Kidney glomerular epithelial cell (primary cell): ENCODE measurements around the gene PTPRN2.
"Not testable (repeated sequence)": the region's sequence is repeated elsewhere in the genome, so short reads cannot be mapped to it uniquely, and the experiment has no call there.

Source experiments
- DNase-seq: peaks from one replicate; lab custom pipeline; 2025; lab: John Stamatoyannopoulos, UW

The PTPRN2 gene

DNA sequence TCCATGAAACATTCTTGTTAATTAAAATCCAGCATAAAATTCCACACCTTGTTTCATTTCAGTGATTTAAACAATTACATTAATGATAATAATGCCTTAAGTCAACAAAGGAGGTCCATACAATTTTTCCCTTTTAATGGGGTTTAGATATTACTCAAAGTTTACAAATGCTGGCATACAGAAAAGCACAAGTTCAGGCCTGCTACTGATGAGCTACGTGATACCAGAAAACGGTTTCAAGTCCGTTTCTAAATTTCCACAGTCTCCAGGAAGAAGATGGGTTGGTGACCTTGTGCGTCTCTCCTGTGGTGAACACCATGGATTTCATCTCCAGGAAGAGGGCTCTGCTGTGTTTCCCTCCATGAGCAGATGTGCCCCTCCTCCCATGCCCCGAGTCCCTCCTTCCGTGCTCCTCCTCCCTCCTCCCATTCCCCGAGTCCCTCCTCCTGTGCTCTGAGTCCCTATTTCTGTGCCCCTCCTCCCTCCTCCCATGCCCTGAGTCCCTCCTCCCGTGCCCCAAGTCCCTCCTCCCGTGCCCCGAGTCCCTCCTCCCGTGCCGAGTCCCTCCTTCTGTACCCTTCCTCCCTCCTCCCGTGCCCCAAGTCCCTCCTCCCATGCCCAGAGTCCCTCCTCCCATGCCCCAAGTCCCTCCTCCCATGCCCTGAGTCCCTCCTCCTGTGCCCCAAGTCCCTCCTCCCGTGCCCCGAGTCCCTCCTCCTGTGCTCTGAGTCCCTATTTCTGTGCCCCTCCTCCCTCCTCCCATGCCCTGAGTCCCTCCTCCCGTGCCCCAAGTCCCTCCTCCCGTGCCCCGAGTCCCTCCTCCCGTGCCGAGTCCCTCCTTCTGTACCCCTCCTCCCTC lies 201.9 kb downstream of the PTPRN2 start:
- not testable (repeated sequence) for DNase-seq

DNA sequence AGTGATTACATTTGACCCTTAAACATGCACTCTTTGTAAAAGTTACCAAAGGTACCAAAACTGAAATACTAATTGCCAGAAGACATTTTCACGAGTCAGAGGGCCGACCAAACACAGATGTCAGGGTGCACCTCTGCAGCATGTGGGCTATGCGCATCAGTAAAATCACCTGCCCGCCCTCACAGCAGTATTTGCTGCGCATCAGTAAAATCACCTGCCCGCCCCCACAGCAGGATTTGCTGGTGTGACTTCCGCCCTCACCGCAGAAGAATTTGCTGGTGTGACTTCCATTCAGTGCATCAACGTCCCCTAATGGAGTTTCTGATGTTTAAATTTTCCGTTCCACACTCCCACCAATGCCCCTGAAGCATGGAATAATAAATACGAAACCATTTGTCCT lies 202.9 kb downstream of the PTPRN2 start:
- DNase-seq, result no peak

DNA sequence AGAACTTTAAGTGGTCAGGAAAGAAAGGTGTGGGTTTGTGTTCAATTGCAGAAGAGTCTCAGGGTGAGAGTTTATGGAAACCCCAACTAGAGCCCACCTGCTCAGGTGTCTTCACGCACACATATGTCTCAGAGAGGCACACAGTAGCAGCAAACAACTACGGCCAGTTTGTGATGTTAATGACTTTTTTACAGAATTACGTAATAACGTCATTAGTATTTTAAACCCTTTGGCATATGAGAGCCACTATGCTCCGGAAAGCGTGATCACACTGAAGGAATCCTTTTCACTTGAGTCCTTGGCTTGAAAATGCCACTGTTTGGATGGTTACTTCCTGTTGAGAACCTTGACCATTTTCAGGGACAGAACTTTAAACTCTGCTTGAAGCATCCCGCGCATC lies 204.0 kb downstream of the PTPRN2 start:
- DNase-seq, result no peak

DNA sequence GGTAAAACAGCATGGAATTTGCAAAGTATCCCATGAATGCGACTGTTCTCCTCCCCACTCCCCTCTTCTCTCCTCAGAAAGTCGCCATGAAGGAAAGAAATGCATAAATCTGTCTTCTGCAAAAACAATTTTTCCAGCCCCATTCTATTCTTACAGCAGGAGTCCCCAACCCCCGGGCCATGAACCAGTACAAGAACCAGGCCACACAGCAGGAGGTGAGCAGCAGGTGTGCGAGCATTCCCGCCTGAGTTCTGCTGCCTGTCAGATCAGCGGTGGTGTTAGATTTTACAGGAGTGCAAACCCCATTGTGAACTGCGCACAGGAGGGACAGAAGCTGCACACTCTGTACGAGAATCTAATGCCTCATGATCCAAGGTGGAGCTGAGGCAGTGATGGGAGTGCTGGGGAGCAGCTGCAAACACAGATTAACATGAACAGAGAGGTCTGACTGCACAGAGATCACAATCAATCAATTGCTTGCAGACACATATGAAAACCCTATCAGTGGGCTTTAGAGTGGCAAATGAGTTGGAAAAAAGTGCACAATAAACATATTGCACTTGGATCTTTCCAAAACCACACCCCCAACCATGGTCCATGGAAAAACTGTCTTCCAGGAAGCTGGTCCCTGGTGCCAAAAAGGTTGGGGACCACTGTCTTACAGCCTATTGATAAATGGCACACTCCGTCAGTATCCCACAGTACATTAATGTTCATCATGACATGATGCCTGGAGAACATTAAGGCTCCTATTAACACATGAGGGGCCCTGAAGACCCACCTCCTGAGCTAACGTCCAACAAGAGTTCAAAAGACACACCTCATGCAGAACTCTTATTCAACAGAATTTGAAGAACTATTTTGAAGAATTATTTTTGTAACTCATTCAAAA lies 205.0 kb downstream of the PTPRN2 start:
- no peak for DNase-seq

DNA sequence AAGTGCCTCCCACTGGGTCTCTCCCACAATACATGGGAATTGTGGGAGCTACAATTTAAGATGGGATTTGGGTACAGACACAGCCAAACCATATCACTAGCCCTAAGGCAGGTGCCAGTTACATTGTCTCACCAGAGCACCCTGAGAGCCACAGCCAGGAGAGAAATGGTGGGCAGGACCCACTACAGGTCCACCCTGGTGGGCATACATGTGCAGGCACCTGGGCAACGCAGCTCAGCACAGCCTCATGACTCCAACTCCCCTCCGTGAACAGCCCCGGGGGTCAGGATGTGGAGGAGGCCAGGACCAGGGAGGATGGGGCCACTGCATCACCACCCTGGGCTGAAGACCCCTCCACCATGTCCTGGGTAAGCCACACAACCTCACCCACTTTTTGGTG lies 205.7 kb downstream of the PTPRN2 start:
- DNase-seq, result no peak

DNA sequence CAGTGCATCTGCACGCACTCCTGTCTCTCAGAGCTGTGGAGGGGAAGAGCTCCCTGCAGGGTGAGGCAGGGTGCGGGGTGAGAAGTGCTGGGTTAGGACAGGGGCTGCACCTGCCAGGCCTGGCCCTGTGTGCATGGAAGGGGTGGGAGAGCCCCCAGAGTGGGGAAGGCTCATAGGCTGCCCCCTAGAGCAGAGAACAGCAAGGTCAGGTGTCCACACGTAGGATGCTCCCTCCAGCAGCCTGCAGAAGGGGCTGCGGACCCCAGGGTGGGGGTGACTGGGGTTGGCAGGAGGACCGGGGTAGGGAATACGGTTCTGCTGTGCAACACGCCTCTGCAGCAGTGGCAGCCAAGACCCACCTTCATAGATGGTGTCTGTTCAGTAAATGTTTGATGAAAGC lies 208.6 kb downstream of the PTPRN2 start:
- no peak for DNase-seq

DNA sequence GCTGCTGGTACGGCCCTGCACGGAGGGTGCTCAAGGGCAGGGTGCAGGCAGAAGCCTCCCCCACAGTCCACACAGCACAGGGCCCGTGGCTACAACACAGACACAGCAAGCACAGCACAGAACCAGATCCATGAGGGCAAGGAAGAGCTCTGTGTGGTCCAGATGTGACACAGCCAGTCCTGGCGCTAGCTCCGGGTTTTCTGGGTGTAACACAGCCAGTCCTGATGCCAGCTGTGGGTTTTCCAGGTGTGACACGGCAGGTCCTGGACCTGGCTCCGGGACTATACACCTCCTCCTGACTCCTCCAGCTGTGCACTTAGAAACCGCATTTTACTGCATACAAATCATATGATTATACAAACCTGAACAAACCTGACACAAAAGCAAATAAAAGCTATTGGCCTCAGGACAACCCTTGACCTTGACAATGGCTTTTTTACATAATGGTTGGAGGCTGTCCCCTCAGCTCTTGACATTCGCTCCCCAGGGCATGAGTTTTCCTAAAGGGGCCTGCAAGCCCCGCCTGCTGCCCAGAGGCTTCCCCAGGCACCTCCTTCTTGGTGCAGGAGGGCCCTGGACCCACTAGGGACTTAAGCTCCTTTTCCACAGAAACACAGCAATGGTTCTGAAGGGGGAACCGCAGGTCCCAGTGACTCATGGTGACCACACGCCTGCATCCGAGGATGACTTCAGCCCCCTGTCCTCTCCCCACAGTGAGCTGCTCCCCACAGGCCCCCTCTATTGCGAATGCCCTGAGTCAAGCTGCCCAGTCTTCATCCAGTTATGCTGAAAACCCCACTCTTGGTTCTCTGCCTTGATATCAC lies 209.6 kb downstream of the PTPRN2 start:
- no peak for DNase-seq

DNA sequence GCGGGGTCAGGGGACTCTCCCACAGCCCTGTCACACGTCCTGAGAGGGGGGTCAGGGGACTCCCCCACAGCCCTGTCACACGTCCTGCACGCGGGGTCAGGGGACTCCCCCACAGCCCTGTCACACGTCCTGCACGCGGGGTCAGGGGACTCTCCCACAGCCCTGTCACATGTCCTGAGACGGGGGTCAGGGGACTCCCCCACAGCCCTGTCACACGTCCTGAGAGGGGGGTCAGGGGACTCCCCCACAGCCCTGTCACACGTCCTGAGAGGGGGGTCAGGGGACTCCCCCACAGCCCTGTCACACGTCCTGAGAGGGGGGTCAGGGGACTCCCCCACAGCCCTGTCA lies 210.8 kb downstream of the PTPRN2 start:
- not testable (repeated sequence) for DNase-seq

DNA sequence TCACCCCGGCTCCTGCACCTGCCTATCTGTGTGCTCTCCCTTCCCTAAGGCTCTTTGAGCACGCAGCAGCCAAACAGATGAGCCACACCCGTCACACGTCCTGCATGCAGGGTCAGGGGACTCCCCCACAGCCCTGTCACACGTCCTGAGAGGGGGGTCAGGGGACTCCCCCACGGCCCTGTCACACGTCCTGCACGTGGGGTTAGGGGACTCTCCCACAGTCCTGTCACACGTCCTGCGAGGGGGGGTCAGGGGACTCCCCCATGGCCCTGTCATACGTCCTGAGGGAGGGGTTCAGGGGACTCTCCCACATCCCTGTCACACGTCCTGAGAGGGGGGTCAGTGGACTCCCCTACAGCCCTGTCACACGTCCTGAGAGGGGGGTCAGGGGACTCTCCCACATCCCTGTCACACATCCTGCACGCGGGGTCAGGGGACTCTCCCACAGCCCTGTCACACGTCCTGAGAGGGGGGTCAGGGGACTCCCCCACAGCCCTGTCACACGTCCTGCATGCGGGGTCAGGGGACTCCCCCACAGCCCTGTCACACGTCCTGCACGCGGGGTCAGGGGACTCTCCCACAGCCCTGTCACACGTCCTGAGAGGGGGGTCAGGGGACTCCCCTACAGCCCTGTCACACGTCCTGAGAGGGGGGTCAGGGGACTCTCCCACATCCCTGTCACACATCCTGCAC lies 211.3 kb downstream of the PTPRN2 start:
- DNase-seq, result not testable (repeated sequence)

DNA sequence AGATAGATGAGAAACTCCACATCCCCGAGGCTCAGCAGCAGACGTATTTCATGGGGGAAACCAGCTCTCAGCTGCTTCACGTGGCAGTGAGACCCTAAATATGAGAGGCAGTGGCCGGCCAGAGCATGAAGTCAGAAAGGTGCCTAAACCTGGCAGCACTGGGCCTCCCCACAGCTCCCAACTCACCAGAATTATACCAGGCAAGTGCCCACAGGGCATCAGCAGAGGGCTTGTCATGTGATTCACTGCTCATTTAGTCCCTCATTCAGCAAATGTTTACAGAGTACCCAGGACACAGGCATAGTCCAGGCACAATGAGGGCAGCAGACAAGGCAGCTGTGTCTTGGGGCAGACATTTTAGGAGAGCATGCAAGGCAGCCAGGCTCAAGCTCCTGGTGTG lies 212.6 kb downstream of the PTPRN2 start:
- DNase-seq, result no peak

DNA sequence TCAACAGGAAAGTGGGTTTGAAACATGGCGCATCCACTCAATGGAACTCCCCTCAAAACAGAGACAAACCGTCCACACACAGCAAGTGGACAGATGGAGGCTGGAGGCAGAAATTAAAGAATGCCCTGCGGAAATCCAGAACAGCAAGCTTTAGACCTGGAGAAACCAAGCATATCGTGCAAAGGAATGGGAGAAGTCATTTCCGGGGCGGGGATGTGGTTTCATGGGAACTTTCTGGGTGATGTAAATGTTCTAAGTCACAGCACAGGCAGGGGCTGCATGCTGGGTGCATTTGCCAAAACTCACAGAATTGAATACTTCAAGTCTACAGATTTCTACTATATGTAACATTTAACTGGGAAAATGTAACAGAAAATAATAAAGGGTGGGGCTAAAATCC lies 213.0 kb downstream of the PTPRN2 start:
- no peak for DNase-seq

DNA sequence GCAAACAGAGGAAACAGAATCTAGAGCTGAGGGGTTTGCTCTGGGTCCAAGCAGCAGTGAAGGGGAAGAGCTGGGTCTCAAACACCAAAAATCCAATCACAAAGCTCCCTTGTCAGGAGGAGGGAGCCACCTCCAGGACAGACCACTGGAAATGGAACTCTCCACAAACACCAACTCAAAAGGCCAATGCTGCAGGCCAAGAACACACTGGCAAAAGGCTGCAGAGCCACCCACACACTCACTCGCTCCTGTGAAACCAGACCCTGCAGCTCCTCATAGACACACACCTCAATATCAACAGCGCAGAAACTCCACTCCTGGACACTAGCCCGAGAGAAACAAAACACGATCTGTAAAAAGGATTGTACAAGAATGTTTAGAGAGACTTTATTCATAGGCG lies 213.5 kb downstream of the PTPRN2 start:
- DNase-seq, result no peak

DNA sequence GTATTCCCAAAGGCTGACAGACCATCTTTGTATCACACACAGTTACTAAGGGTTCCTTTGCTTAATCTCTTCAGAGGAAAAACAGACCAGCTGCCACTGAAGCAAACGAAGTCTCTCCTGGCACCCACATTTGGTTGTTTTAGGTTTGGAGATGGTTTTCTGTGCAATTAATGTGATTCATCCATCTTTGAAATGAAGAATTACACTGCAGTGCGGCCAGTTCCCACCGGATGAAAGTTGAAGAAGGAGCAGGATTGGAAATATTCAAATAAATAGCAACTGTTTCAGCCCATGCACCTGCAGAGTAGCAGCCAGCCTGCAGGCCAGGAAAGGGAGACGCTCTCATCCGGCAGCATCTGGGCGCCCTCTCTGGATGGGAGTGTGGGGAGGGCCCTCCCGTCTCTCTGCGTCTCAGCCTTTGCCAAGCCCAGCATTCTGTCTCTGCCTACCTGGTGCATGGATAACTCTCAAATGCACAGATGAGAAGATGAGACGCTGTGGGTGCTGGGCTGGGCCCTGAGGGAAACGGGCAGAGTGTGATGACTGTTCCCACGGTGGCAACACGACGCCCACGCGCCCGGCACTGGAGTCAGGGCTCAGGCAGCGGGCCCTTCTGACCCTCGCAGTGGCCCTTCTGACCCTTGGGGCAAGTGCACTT lies 214.0 kb downstream of the PTPRN2 start:
- DNase-seq, result no peak

DNA sequence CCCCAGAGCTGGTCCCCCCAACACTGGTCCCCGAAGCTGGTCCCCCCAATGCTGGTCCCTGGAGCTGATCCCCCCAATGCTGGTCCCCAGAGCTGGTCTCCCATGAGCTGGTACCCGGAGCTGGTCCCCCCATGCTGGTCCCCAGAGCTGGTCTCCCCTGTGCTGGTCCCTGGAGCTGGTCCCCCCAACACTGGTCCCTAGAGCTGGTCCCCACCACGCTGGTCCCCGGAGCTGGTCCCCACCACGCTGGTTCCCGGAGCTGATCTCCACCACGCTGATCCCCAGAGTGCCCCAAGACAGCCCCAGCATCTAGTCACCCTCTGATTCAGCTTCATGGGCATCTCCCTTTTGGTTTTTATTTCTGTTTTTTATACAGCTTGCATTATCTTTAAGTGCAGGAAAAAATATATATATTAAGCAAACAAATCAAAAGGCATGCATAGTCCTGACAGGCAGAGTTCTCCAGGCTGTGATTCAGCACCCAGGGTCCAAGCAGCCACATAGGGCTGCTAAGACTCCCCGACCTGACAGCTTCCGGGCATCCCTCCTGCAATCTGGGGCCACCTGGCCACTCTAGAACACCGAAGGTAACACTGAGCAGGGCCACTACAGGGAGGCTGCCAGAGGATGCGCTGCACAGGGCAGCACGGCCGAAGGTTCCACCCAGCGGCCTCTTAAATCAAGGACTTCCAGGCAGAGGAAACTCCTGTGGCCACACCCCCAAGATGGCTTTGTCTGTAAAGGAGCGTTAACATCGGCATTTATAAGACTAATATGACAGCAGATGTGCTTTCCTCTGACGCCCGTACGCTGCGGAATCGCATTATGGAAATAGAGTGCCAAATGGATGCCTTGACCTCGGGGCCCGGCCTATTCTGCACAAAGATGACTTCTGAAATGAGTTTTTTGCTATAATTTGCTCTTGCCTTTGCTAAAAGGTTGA lies 215.0 kb downstream of the PTPRN2 start:
- no peak for DNase-seq

DNA sequence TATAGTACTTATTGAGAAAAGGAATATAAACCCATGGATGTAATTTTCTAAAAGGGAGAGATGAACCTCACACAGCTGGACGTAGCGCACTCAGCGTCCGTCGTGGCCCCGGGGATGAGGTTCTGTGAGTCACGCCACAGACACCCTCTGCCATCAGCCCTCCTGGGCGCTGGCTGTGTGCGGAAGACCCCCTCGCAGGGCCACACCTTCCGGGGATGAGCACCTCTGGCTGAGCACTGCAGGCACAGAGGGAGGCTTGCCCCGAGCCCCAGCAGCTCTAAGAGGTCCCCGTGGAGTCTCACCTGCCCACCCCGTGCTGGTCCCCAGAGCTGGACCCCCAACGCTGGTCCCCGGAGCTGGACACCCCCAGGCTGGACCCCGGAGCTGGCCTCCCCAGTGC lies 215.8 kb downstream of the PTPRN2 start:
- DNase-seq, result no peak

DNA sequence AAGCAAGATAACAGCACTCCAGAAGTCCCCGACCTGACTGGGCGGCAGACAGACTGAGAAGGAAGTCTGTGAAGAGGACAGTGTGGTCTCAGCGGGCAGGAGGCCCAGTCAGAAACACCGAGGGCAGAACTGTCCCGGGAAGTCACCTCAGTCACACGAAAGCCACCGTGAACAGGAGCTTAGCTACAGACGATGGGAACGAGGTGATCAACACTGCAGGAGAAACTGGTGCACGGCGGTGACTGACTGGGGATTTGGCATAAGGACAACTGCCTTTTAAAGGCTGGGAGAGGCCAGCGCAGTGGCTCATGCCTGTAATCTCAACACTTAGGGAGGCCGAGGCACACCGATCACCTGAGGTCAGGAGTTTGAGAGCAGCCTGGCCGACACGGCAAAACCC lies 217.8 kb downstream of the PTPRN2 start:
- DNase-seq, result no peak

DNA sequence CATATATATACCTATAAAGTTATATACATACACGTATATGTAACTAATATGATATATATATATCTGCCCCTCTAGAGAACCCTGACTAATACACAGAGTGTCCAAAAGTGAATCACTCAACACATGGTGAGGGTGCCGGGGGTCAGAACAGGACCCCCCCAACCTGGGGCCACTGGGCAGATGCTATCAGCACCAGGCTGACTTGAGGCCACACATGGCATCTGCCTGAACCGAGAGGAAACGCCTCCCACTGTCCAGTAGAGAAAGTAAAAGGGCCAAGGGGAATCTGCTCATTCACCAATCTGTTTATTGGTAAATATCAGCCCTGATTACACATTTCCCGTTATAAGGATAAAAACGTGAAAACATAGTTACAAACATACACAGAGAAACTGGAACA lies 218.3 kb downstream of the PTPRN2 start:
- no peak for DNase-seq

DNA sequence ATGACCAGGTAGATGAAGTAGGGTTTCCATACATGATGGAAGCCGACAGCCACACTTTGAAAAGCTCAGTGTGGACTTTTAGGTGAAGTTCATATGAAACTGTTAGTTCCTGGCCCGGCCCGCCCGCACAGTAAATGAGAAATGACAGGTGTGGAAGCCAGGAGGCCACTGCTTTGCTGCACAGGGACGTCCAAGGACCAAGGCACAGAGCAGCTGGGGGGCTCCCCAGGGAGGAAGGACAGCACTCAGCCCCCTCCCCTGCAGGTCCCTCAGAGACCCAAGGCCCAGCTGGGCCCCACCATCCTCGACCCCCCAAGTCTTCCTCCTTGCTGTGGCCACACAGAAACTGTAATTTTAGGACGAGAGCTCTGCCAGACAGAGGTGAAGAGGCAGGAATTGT lies 219.2 kb downstream of the PTPRN2 start:
- no peak for DNase-seq

DNA sequence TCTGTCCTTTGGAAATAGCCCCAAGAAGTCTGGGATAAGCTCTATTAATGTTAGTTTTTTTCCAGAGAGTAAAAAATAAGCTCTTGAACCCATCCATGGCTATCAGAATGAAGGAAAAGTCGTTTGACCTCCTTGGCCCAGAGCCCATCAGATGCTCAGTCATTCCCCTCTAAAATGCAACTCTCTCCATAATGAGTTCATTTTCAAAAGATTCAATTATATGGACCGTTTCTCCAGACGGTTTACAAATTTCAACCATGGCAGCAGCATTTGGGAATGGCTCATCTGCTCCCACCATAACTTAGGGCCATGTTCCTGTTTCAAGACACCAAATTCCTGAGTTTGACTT lies 220.0 kb downstream of the PTPRN2 start:
- no peak for DNase-seq

DNA sequence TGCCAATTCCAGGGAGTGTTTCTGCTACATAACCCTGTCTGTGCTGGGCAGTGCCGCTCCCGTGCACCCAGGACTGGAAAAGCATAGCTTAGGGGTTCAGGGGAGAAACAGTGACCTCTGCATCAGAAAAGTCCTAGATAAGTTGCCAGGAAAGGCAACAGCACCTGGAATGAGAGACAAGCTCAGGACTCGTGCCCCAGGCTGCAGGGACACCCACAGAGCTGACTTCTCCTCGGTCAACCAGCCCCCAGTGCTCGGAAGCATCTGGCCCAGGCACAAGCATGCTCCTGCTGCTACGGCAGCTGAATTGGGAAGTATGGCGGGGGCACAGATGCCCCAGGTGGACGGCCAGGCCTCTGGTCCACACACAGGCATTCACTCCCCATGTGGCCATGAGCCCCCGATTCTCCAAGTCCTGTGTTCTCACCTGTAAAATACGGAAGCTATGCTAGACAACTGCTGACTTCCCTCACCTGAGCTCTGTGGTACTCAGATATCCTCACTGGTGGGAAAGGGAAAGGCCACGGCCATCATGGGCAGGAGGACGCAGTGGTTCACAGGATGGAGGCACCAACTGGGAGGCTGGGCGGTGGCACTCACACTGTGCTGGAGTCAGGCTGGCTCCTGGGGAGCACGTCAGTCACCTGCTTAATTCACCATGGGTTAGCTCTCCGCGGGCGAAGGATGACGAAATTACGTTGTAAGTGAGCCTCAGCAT lies 220.5 kb downstream of the PTPRN2 start:
- DNase-seq, result no peak
